Measurements from ENCODE around the gene TRHDE.

DNA sequence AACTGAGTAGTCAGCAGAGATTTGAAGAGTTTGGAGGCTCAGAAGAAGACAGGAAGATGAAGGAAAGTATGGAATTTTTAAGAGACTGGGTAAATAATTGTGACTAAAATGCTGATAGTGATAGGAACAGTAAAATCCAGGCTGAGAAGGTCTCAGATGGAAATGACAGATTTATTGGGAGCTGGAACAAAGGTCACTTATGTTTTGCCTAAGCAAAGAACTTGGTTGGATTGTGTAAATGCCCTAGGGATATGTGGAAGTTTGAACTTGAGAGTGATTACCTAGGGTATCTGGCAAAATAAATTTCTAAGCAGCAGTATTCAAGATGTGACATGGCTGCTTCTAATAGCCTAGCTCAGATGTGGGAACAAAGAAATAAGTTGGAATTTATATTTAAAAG, 180.9 kb downstream of the TRHDE start:
- TF ChIP-seq POLR2AphosphoS5 (IDR thresholded peaks at IDR 0.05; ENCODE audit: low read depth, low read length) (no peak), CTCF (IDR thresholded peaks at IDR 0.05) (no peak), SIN3A (IDR thresholded peaks at IDR 0.05; ENCODE audit: borderline replicate concordance, insufficient read depth, low read depth, low read length) (no peak), TCF7L2 (IDR thresholded peaks at IDR 0.05; ENCODE audit: low read depth, low read length) (no peak)
- TF ChIP-seq, protein P1, sequence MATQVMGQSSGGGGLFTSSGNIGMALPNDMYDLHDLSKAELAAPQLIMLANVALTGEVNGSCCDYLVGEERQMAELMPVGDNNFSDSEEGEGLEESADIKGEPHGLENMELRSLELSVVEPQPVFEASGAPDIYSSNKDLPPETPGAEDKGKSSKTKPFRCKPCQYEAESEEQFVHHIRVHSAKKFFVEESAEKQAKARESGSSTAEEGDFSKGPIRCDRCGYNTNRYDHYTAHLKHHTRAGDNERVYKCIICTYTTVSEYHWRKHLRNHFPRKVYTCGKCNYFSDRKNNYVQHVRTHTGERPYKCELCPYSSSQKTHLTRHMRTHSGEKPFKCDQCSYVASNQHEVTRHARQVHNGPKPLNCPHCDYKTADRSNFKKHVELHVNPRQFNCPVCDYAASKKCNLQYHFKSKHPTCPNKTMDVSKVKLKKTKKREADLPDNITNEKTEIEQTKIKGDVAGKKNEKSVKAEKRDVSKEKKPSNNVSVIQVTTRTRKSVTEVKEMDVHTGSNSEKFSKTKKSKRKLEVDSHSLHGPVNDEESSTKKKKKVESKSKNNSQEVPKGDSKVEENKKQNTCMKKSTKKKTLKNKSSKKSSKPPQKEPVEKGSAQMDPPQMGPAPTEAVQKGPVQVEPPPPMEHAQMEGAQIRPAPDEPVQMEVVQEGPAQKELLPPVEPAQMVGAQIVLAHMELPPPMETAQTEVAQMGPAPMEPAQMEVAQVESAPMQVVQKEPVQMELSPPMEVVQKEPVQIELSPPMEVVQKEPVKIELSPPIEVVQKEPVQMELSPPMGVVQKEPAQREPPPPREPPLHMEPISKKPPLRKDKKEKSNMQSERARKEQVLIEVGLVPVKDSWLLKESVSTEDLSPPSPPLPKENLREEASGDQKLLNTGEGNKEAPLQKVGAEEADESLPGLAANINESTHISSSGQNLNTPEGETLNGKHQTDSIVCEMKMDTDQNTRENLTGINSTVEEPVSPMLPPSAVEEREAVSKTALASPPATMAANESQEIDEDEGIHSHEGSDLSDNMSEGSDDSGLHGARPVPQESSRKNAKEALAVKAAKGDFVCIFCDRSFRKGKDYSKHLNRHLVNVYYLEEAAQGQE (IDR thresholded peaks at IDR 0.05; ENCODE audit: insufficient read depth in 1 of 2, low read depth in 2 of 2, low read length in 1 of 2), result no peak

All from Panc1 (cell line).